Sigmoid colon (tissue), 7 donors: ENCODE results near the gene TCF20. TPM values are rescaled to one million over a fixed set of nuclear protein-coding genes. Genes with fewer than 3 reads are reported as not detected.

Experiments used
- DNase-seq: peaks from one replicate; pipeline ENCODE4 v3.0.0-alpha.2; 2019
- H3K27ac ChIP-seq, 4 donors: fragments of 200-600 bp; sonication (generic); one replicate each; pipeline ENCODE4 v1.5.1; 2016 to 2019; ENCODE audit warnings: mild to moderate bottlenecking in 1 of 4
- H3K27me3 ChIP-seq, 3 donors: fragments of 200-600 bp; sonication (generic); one replicate each; pipeline ENCODE4 v1.5.1; 2019; ENCODE audit warnings: mild to moderate bottlenecking in 1 of 3
- H3K36me3 ChIP-seq, 4 donors: fragments of 200-600 bp; sonication (generic); one replicate each; pipeline ENCODE4 v1.5.1; 2016 to 2019
- H3K4me1 ChIP-seq, 4 donors: fragments of 200-600 bp; sonication (generic); one replicate each; pipeline ENCODE4 v1.5.1; 2017 to 2019
- H3K4me3 ChIP-seq, 4 donors: fragments of 200-600 bp; sonication (generic); one replicate each; pipeline ENCODE4 v1.5.1; 2017 to 2019; ENCODE audit warnings: mild to moderate bottlenecking in 2 of 4, moderate library complexity in 1 of 4
- H3K9me3 ChIP-seq, 4 donors: fragments of 200-600 bp in 3 of 4; sonication (generic) in 3 of 4; one replicate each; pipeline versions ENCODE4 v1.5.1 to v1.6.1; 2013 to 2019
- CTCF ChIP-seq, 4 experiments: fragments of 450-650 bp in 3 of 4; fragments of 200-600 bp in 1 of 4; IDR thresholded peaks; one replicate each; pipeline ENCODE4 v1.5.1; 2016 to 2019; ENCODE audit warnings: antibody characterized with exemption in 4 of 4, mild to moderate bottlenecking in 3 of 4, moderate library complexity in 2 of 4
- EP300 ChIP-seq, 4 donors: sonication (generic); formaldehyde crosslinking; IDR thresholded peaks; one replicate each; pipeline ENCODE4 v1.6.1; 2017; ENCODE audit warnings: antibody characterized with exemption in 4 of 4
- POLR2A ChIP-seq, 2 donors: fragments of 450-650 bp; IDR thresholded peaks; one replicate each; pipeline ENCODE4 v1.6.1; 2016; ENCODE audit warnings: antibody characterized with exemption in 2 of 2, mild to moderate bottlenecking in 2 of 2, moderate library complexity in 2 of 2
- POLR2AphosphoS5 ChIP-seq, 4 donors: sonication (generic); formaldehyde crosslinking; IDR thresholded peaks; one replicate each; pipeline ENCODE4 v1.6.1; 2017; ENCODE audit warnings: antibody characterized with exemption in 4 of 4
- WGBS, 2 donors: extraction: QIAGEN DNeasy Blood & Tissue Kit; methylation state at CpG; one replicate each; pipeline ENCODE4 v1.1.7; 2013; 5-methylcytosine and 5-hydroxymethylcytosine counted together
- intact Hi-C: fragments of 100-400 bp; cut with DNase I; formaldehyde crosslinking; loops from one replicate; pipeline ENCODE4 v1.15.1; 2023
- polyA plus RNA-seq, 3 donors: library from polyadenylated mRNA; stranded (reverse); fragments of 200-250 nt; gene quantifications; one replicate each; pipeline ENCODE4 v1.2.3, GENCODE V29; 2013
- total RNA-seq, 4 donors: library from RNA; depleted of rRNA; stranded (reverse); fragments of >200 nt; gene quantifications; one replicate each; pipeline ENCODE4 v1.1.0, GENCODE V29; 2016
- donor health status: healthy with polysubstance abuse.
- donor health status: Bipolar disorder and iron deficiency.
- donor health status: healthy.

TCF20 gene
- total and polyA plus RNA-seq, 7 donors, result 10.8 to 31.0 (median 22.5) TPM

GRCh38 chr22:42280140-42280539 is 9.7 kb upstream of the TCF20 start:
- Histone ChIP-seq H3K9me3 (no peaks in the 10 kb centered on the region), H3K27ac (no peak overlapping the region), H3K36me3 (no peaks in the 10 kb centered on the region), H3K27me3 (peaks cover 0 to 21% (median 0%) of the 10 kb centered on the region in 3 donors), H3K4me3 (no peak overlapping the region), H3K4me1 (peaks cover 0 to 17% (median 14%) of the 10 kb centered on the region in 4 donors)
- peak; percentile 7 for DNase-seq
- WGBS, 2 donors, result 93 to 95% methylated on average over 9 of the region's 9 CpGs
- TF ChIP-seq POLR2A (IDR thresholded peaks at IDR 0.05), result no peak
- no peak for TF ChIP-seq CTCF (IDR thresholded peaks at IDR 0.05)
- TF ChIP-seq POLR2AphosphoS5 (IDR thresholded peaks at IDR 0.05), result no peak
- no peak for TF ChIP-seq EP300 (IDR thresholded peaks at IDR 0.05)
- intact Hi-C loops, result no loop called here

- Histone ChIP-seq H3K27ac (no peak overlapping the region), H3K36me3 (no peaks in the 10 kb centered on the region), H3K4me3 (no peak overlapping the region), H3K9me3 (no peaks in the 10 kb centered on the region), H3K4me1 (peaks cover 0 to 16% (median 14%) of the 10 kb centered on the region in 4 donors), H3K27me3 (peaks cover 0 to 16% (median 0%) of the 10 kb centered on the region in 3 donors)
- DNase-seq, result peak; percentile 32
- TF ChIP-seq EP300 (IDR thresholded peaks at IDR 0.05) (no peak), POLR2A (IDR thresholded peaks at IDR 0.05) (no peak), CTCF (IDR thresholded peaks at IDR 0.05) (no peak), POLR2AphosphoS5 (IDR thresholded peaks at IDR 0.05) (no peak)
- 20 to 72% methylated on average over 13 of the region's 13 CpGs for WGBS, 2 donors
- intact Hi-C loops, result no loop called here
Measured at GRCh38 chr22:42279425-42280020, 9.1 kb upstream of the TCF20 start.

DNA sequence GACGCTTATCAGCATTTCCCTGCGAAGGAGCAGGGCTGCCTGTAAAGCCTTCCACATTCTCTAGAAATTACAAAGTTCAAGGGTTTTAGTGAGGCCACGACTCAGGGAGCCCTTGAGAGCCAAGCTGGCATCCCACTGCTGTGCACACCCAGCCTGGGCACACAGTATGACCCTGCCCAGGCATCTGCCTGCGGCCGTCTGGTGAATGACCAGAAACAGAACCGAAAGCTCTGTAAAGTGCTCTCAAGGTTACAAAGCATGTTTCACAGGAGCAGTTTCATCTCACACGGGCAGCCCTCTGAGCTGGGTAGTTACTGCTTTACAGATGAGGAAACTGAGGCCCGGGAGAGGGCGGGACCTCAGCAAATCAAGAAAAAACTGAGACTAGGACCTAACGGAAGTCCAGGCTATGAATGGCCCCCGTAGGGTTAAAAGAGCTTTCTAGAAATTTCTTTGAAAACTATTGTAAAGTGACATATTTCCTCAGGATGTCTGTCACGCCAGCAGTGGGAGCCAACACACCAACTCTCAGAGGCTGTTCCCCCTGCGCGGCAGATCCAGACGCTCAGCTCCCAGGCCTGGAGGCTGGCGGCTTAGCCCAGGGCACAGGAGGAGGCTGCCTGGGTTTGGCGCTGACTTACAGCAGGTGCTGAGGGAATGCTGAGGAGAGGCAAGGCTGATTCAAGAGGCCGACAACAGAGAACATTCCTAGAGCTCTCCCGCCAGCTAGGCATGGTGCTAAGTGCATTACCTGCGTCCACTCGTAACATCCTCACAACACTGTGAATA is 7.7 kb upstream of the TCF20 start:
- Histone ChIP-seq H3K27ac (no peak overlapping the region), H3K4me1 (peaks cover 0 to 4% (median 3%) of the 10 kb centered on the region in 4 donors), H3K27me3 (peaks cover 0 to 3% (median 0%) of the 10 kb centered on the region in 3 donors), H3K4me3 (no peak overlapping the region), H3K9me3 (no peaks in the 10 kb centered on the region), H3K36me3 (no peaks in the 10 kb centered on the region)
- intact Hi-C loops, result no loop called here
- TF ChIP-seq EP300 (IDR thresholded peaks at IDR 0.05) (no peak), POLR2AphosphoS5 (IDR thresholded peaks at IDR 0.05) (no peak), POLR2A (IDR thresholded peaks at IDR 0.05) (no peak), CTCF (IDR thresholded peaks at IDR 0.05) (no peak)
- peak; percentile 60 for DNase-seq
- WGBS, 2 donors, result 57 to 70% methylated on average over 21 of the region's 21 CpGs

DNA sequence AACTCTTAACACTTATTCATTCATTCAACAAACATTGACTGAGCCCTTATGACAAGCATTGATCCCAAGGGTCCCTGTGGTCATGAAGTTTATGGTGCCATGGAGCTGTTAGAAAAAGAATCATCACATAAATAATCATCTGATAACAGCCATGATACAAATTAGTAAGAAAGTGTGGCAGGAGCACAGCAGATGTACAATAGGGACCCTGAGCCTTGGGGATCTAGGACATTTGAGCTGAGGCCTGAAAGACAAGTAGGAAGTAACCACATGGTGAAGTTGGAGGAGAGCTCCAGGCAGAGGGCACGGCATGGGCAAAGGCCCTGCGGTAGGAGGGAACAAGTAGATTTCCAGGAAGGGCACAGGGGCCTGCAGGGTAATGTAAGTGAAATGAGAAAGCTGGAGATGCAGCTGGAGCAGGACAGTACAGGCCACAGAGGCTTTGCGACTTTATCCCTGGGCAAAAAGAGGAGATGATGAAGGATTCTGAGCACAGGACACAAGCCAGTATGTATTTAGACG is 6.8 kb upstream of the TCF20 start:
- Histone ChIP-seq H3K4me3 (no peak overlapping the region), H3K4me1 (no peaks in the 10 kb centered on the region), H3K27ac (no peak overlapping the region), H3K36me3 (no peaks in the 10 kb centered on the region), H3K27me3 (no peaks in the 10 kb centered on the region), H3K9me3 (no peaks in the 10 kb centered on the region)
- WGBS, 2 donors, result 94 to 97% methylated on average over 4 of the region's 4 CpGs
- TF ChIP-seq CTCF (IDR thresholded peaks at IDR 0.05) (no peak), EP300 (IDR thresholded peaks at IDR 0.05) (no peak), POLR2A (IDR thresholded peaks at IDR 0.05) (no peak), POLR2AphosphoS5 (IDR thresholded peaks at IDR 0.05) (no peak)
- intact Hi-C loops, result no loop called here
- DNase-seq, result peak; percentile 7
